A673 (cell line): ENCODE results near the gene PHF12. TPM values are rescaled to one million over a fixed set of nuclear protein-coding genes. Genes with fewer than 3 reads are reported as not detected.

Source experiments
- BruUV-seq: library from RNA; stranded (reverse); fragments of 400-500 nt; replicated peaks from 2 replicates; lab custom pipeline; 2021; lab: Mats Ljungman, UMichigan
- CTCF ChIA-PET: fragments of 300-600 bp; sonication (Branson Sonifier 250); formaldehyde crosslinking; loops from one replicate; lab custom pipeline; 2022; ENCODE audit warnings: antibody characterized with exemption; lab: Charles Lee
- POLR2A ChIA-PET: fragments of 300-600 bp; sonication (Branson Sonifier 250); formaldehyde crosslinking; loops from one replicate; lab custom pipeline; 2022; ENCODE audit warnings: antibody characterized with exemption; ENCODE audit not compliant: low non-redundant PET; lab: Charles Lee
- DNase-seq: peaks from one replicate; pipeline ENCODE4 v3.0.0-alpha.2; 2015; ENCODE audit warnings: low spot score
- H3K27ac ChIP-seq: fragments of 200-600 bp; sonication (generic); 2 replicates; pipeline ENCODE4 v1.5.1; 2016; ENCODE audit warnings: mixed run types, low read depth, mild to moderate bottlenecking, mixed read lengths, antibody characterized with exemption, low read length; ENCODE audit not compliant: poor library complexity, severe bottlenecking
- H3K27me3 ChIP-seq: fragments of 200-600 bp; sonication (generic); replicated peaks from 2 replicates; pipeline ENCODE4 v1.6.1; 2017; ENCODE audit warnings: mixed run types, low read depth, mild to moderate bottlenecking, mixed read lengths, antibody characterized with exemption, low read length; ENCODE audit not compliant: insufficient read depth, poor library complexity
- H3K36me3 ChIP-seq: fragments of 200-600 bp; sonication (generic); 2 replicates; pipeline ENCODE4 v1.6.1; 2016; ENCODE audit warnings: mixed run types, mild to moderate bottlenecking, mixed read lengths, antibody characterized with exemption, low read length; ENCODE audit not compliant: insufficient read depth, poor library complexity, severe bottlenecking
- H3K4me1 ChIP-seq: fragments of 200-600 bp; sonication (generic); 2 replicates; pipeline ENCODE4 v1.6.1; 2017; ENCODE audit warnings: mixed run types, mild to moderate bottlenecking, mixed read lengths, antibody characterized with exemption, low read length; ENCODE audit not compliant: insufficient read depth, poor library complexity, severe bottlenecking
- H3K4me3 ChIP-seq: fragments of 200-600 bp; sonication (generic); 2 replicates; pipeline ENCODE4 v1.5.1; 2016; ENCODE audit warnings: low read depth, mixed run types, mild to moderate bottlenecking, mixed read lengths, low read length; ENCODE audit not compliant: poor library complexity, severe bottlenecking
- H3K9me3 ChIP-seq: fragments of 200-600 bp; sonication (generic); 2 replicates; pipeline ENCODE4 v1.6.1; 2016; ENCODE audit warnings: mixed run types, low read depth, mild to moderate bottlenecking, mixed read lengths, antibody characterized with exemption, low read length; ENCODE audit not compliant: poor library complexity, severe bottlenecking
- CTCF ChIP-seq: fragments of 300-800, 200-600 bp; sonication (generic); conservative IDR thresholded peaks from 2 replicates; pipeline ENCODE4 v1.5.1; 2017; ENCODE audit warnings: low read depth, mild to moderate bottlenecking, antibody characterized with exemption, low read length, moderate library complexity, mixed read lengths
- EZH2 ChIP-seq: fragments of 200-600 bp; sonication (generic); IDR thresholded peaks from 2 replicates; pipeline ENCODE4 v1.6.1; 2017; ENCODE audit warnings: borderline replicate concordance, low read depth, mild to moderate bottlenecking, mixed read lengths, antibody characterized with exemption, low read length; ENCODE audit not compliant: poor library complexity, severe bottlenecking
- intact Hi-C: fragments of 100-400 bp; cut with micrococcal nuclease; formaldehyde crosslinking; loops from one replicate; pipeline ENCODE4 v1.10.0; 2022; ENCODE audit not compliant: unreplicated experiment
- total RNA-seq: library from RNA; stranded (reverse); gene quantifications from 2 replicates; pipeline ENCODE4 v1.2.3, GENCODE V29; 2021

PHF12 gene
- total RNA-seq, 1 experiment from 2014 or later, result 63.3 TPM

DNA sequence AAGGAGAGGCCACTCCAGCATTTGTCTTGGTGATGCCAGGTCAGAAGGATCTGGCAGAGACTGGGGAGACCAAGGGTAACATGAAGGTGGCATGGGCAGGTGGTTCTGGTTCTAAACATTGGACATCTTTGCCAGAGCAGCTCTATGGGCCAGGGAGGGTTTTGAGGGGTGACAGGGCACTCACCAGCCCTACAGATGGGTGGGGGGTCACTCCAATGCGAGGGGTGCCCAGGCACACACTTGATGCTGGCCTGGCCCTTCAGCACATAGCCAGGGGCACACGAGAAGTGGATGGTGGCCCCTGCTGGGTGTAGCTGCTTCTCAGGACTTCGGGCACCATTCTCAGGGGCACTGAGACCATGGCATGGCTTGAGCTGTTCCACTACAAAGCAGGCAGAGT, 5.5 kb upstream of the PHF12 start:
- Histone ChIP-seq H3K27ac (no peak overlapping the region), H3K9me3 (no peaks in the 10 kb centered on the region), H3K4me3 (no peak overlapping the region), H3K4me1 (peaks cover 11% of the 10 kb centered on the region), H3K36me3 (no peaks in the 10 kb centered on the region), H3K27me3 (no peaks in the 10 kb centered on the region)
- BruUV-seq, result no TSS peak
- intact Hi-C loops, result no loop called here
- CTCF ChIA-PET, result no interaction called here
- TF ChIP-seq CTCF (no peak), EZH2 (no peak)
- POLR2A ChIA-PET, result no interaction called here
- DNase-seq, result no peak

DNA sequence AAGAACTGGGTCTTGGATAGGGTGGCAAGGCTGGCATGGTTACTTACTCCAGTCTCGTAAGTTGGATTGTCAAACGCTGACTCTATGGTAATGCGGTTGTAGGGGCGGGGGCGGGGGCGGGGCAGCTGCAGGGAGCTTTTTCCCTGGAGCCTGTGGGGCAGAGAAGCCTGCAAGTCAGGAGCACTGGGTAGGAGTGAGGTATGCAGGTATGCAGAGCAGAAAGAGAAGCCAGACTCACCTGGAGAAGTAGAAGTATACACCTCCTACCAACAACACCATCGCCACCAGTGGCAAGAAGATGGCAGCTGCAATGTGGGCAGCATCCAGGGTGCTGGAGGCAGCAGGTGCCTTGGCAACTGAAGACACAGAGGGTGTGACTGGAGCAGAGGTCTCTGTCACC, 4.8 kb upstream of the PHF12 start:
- CTCF ChIA-PET, result no interaction called here
- Histone ChIP-seq H3K27ac (no peak overlapping the region), H3K9me3 (no peaks in the 10 kb centered on the region), H3K27me3 (no peaks in the 10 kb centered on the region), H3K4me1 (peaks cover 11% of the 10 kb centered on the region), H3K4me3 (no peak overlapping the region), H3K36me3 (no peaks in the 10 kb centered on the region)
- POLR2A ChIA-PET, result interaction anchor here (0.5 kb wide), 1 partner anchor 29 kb away, joined by 4 read pairs; no protein-coding TSS in a partner anchor
- intact Hi-C loops, result no loop called here
- TF ChIP-seq EZH2 (no peak), CTCF (no peak)
- DNase-seq, result no peak
- BruUV-seq, result no TSS peak

DNA sequence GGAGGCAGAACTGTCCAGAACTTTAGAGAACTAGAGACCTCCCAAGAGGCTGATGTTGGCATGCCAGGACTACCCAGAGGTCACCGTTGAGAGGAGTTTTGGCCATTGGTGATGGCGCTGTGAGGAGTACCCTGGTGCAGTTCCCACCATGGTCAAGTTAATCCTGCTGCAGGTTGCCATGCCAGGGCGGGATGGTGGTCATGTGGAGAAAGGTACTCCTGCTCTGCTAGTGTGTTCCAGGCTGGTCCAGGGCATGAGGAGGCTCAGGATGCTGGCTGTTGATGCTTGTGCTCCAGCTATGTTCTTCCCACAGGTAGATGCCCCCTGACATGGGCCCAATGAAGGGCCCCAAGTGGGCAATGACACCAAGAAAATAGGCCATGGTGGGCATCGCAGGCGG, 4.1 kb upstream of the PHF12 start:
- Histone ChIP-seq H3K4me1 (peaks cover 11% of the 10 kb centered on the region), H3K27me3 (no peaks in the 10 kb centered on the region), H3K9me3 (no peaks in the 10 kb centered on the region), H3K4me3 (no peak overlapping the region), H3K27ac (no peak overlapping the region), H3K36me3 (no peaks in the 10 kb centered on the region)
- ChIA-PET POLR2A (no interaction called here), CTCF (no interaction called here)
- no peak for DNase-seq
- no peak for TF ChIP-seq EZH2
- no peak for TF ChIP-seq CTCF
- intact Hi-C loops, result no loop called here
- BruUV-seq, result no TSS peak
